OCI-LY7 (cell line): Measurements from ENCODE around the gene ST6GAL1. TPM values are rescaled to one million over a fixed set of nuclear protein-coding genes. Genes with fewer than 3 reads are reported as not detected.
A peak's percentile ranks its signal among the peaks of the same experiment; 100 is the strongest.

Experiments
- BruUV-seq: library from RNA; stranded (reverse); fragments of 400-500 nt; replicated peaks from 2 replicates; lab custom pipeline; 2021; lab: Mats Ljungman, UMichigan
- CTCF ChIA-PET: fragments of 300-600 bp; sonication (Branson Sonifier 250); formaldehyde crosslinking; loops from one replicate; lab custom pipeline; 2022; ENCODE audit warnings: antibody characterized with exemption; ENCODE audit not compliant: unreplicated experiment; lab: Charles Lee
- POLR2A ChIA-PET: fragments of 300-600 bp; sonication (Branson Sonifier 250); formaldehyde crosslinking; loops from one replicate; lab custom pipeline; 2022; ENCODE audit warnings: antibody characterized with exemption; lab: Charles Lee
- DNase-seq: peaks from one replicate; pipeline ENCODE4 v3.0.0-alpha.2; 2015; ENCODE audit warnings: low spot score
- H2AFZ ChIP-seq: fragments of 200-600 bp; sonication (generic), shearing (Covaris generic); 2 replicates; pipeline ENCODE4 v1.6.1; 2014; ENCODE audit warnings: mild to moderate bottlenecking, antibody characterized with exemption, low read length, moderate library complexity
- H3K27ac ChIP-seq: fragments of 200-600 bp; sonication (generic); 2 replicates; pipeline ENCODE4 v1.5.1; 2014; ENCODE audit warnings: mixed run types, low read depth, mild to moderate bottlenecking, moderate library complexity, low read length, inconsistent platforms; ENCODE audit not compliant: poor library complexity, severe bottlenecking
- H3K36me3 ChIP-seq: fragments of 200-600 bp; sonication (generic); 2 replicates; pipeline ENCODE4 v1.6.1; 2014; ENCODE audit warnings: mild to moderate bottlenecking, antibody characterized with exemption, low read length, moderate library complexity, mixed read lengths; ENCODE audit not compliant: insufficient read depth
- H3K4me1 ChIP-seq: fragments of 200-600 bp; sonication (generic); 2 replicates; pipeline ENCODE4 v1.5.1; 2014; ENCODE audit warnings: mild to moderate bottlenecking, low read length; ENCODE audit not compliant: insufficient read depth, poor library complexity, severe bottlenecking
- H3K4me2 ChIP-seq: fragments of 200-600 bp; sonication (generic); 2 replicates; pipeline ENCODE4 v1.6.1; 2014; ENCODE audit warnings: mild to moderate bottlenecking, low read length
- H3K4me3 ChIP-seq: fragments of 200-600 bp; sonication (generic); 2 replicates; pipeline ENCODE4 v1.5.1; 2014; ENCODE audit warnings: mild to moderate bottlenecking, low read depth, low read length; ENCODE audit not compliant: poor library complexity, severe bottlenecking
- H3K79me2 ChIP-seq: fragments of 200-600 bp; sonication (generic); 2 replicates; pipeline ENCODE4 v1.6.1; 2016; ENCODE audit warnings: low read depth, mild to moderate bottlenecking, low read length, moderate library complexity, mixed read lengths; ENCODE audit not compliant: insufficient read depth
- H3K9me2 ChIP-seq: fragments of 200-600 bp; sonication (generic); 2 replicates; pipeline ENCODE4 v1.6.1; 2016; ENCODE audit warnings: mild to moderate bottlenecking, low read length, mixed read lengths; ENCODE audit not compliant: insufficient read depth
- H3K9me3 ChIP-seq: fragments of 200-600 bp; sonication (generic); 2 replicates; pipeline ENCODE4 v1.6.1; 2014; ENCODE audit warnings: mild to moderate bottlenecking, mixed run types, low read length, mixed read lengths
- H4K20me1 ChIP-seq: fragments of 200-600 bp; sonication (generic); 2 replicates; pipeline ENCODE4 v1.6.1; 2014; ENCODE audit warnings: mild to moderate bottlenecking, antibody characterized with exemption, low read length, moderate library complexity, mixed read lengths; ENCODE audit not compliant: insufficient read depth
- EZH2phosphoT487 ChIP-seq: fragments of 200-600 bp; sonication (generic); IDR thresholded peaks from 2 replicates; pipeline ENCODE4 v1.6.1; 2018; ENCODE audit warnings: low read depth, borderline replicate concordance, mild to moderate bottlenecking, mixed run types, antibody characterized with exemption, low read length, moderate library complexity, mixed read lengths
- intact Hi-C: fragments of 100-400 bp; cut with micrococcal nuclease; formaldehyde crosslinking; loops from one replicate; pipeline ENCODE4 v1.10.0; 2022; ENCODE audit not compliant: unreplicated experiment
- total RNA-seq, 2 experiments: library from RNA; depleted of rRNA in 1 of 2; stranded (reverse); fragments of >200 nt in 1 of 2; shearing (Covaris generic) in 1 of 2; gene quantifications; 2 replicates each; pipeline ENCODE4 v1.2.3, GENCODE V29; 2014 to 2022
- TF ChIP-seq, protein P1 (sequence below): fragments of 200-600 bp; sonication (generic); conservative IDR thresholded peaks from 2 replicates; pipeline ENCODE4 v1.5.1; 2014; ENCODE audit warnings: mild to moderate bottlenecking, antibody characterized with exemption, low read length, moderate library complexity, mixed read lengths

ST6GAL1 gene
- total RNA-seq, 2 experiments from 2014 or later: 192 to 375 TPM

DNA sequence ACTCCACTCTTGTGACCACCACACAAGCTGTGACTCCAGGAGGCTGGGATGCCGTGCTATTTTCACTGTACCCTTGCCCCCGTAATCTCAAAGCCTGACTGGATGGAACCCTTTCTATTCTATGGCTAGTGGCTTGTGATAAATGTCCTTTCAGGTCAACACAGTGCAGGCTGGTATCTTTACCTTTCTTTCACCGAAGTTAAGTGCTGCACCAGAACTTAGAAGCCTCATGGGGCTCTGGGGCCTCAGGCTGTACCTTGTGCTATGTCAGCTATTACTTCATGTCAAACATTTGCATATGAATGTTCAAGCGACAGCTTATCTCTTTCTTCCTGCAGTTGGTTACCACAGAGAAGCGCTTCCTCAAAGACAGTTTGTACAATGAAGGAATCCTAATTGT, 142.2 kb downstream of the ST6GAL1 start:
- no peak for TF ChIP-seq EZH2phosphoT487
- TF ChIP-seq, protein P1, sequence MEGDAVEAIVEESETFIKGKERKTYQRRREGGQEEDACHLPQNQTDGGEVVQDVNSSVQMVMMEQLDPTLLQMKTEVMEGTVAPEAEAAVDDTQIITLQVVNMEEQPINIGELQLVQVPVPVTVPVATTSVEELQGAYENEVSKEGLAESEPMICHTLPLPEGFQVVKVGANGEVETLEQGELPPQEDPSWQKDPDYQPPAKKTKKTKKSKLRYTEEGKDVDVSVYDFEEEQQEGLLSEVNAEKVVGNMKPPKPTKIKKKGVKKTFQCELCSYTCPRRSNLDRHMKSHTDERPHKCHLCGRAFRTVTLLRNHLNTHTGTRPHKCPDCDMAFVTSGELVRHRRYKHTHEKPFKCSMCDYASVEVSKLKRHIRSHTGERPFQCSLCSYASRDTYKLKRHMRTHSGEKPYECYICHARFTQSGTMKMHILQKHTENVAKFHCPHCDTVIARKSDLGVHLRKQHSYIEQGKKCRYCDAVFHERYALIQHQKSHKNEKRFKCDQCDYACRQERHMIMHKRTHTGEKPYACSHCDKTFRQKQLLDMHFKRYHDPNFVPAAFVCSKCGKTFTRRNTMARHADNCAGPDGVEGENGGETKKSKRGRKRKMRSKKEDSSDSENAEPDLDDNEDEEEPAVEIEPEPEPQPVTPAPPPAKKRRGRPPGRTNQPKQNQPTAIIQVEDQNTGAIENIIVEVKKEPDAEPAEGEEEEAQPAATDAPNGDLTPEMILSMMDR: no peak
- CTCF ChIA-PET: no interaction called here
- Histone ChIP-seq H3K9me3 (no peaks in the 10 kb centered on the region), H2AFZ (no peak overlapping the region), H4K20me1 (0 out of 2 replicates have a peak, but pooled peaks cover 4% of the 10 kb centered on the region), H3K36me3 (peaks cover 100% of the 10 kb centered on the region), H3K4me2 (peak overlapping the region; percentile 56), H3K27ac (peak overlapping the region; percentile 65), H3K4me1 (peaks cover 60% of the 10 kb centered on the region), H3K4me3 (peak overlapping the region; percentile 4), H3K9me2 (no peaks in the 10 kb centered on the region), H3K79me2 (peaks cover 53% of the 10 kb centered on the region)
- intact Hi-C loops: no loop called here
- POLR2A ChIA-PET: interaction anchor here (0.6 to 0.9 kb wide), 3 partner anchors 46 to 106 kb away, joined by 3 to 4 read pairs (median 3); partner anchors contain the start of gene RPL39L
- DNase-seq: peak; percentile 60
- BruUV-seq: no TSS peak

DNA sequence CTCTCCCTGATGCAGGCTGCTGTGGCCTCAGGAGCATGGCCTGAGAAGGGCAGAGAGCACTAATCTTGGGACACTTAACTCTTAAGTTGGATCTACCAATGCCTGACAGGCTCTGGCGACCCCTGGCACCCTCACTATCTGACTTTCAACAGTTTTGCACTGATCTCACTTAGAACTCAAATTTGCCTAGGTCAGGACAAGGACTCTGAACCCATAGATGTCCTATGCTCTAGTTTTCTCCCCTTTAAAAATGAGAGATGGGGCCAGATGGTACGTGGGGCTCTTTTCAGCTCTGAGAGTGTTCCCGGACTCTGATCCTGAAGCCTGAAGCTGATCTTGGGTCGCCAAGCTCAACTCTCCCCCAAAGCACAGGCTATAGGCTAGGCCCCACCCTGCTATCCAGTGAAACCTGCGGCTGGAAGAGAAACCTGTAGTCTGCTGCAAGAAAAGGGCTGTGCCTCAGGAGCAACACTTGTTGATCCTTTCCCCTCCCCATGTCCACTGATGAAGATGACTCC, 143.3 kb downstream of the ST6GAL1 start:
- Histone ChIP-seq H3K4me2 (no peak overlapping the region), H3K27ac (peak overlapping the region; percentile 65), H3K4me1 (peaks cover 48% of the 10 kb centered on the region), H3K36me3 (peaks cover 100% of the 10 kb centered on the region), H3K4me3 (no peak overlapping the region), H3K79me2 (peaks cover 42% of the 10 kb centered on the region; the same call in 1 of the 2 replicates), H3K9me3 (no peaks in the 10 kb centered on the region), H4K20me1 (0 out of 2 replicates have a peak, but pooled peaks cover 4% of the 10 kb centered on the region), H3K9me2 (no peaks in the 10 kb centered on the region), H2AFZ (no peak overlapping the region)
- CTCF ChIA-PET: no interaction called here
- DNase-seq: no peak
- TF ChIP-seq, protein P1: no peak
- no peak for TF ChIP-seq EZH2phosphoT487
- BruUV-seq: no TSS peak
- intact Hi-C loops: no loop called here
- POLR2A ChIA-PET: interaction anchor here (1.1 to 1.2 kb wide), 2 partner anchors 9 to 47 kb away, joined by 3 read pairs; no protein-coding TSS in a partner anchor

DNA sequence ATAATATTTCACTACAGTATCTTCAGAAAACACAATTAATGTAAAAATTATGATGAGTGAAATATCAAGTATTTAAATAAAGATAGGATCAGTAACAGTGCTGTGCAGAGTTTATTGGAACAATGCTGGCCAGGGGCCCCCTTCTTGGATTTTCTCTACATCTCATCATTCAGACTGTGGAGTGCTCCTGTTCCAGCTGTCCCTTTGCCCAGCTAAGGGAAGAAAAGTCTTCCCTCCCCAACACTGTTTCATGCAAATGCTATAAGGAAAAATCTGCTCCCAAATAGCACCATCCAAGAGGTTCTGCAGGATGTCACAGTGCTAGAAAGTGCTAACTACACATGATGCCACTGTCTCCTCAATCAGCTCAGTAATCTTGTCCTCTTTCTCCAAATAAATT, 144.5 kb downstream of the ST6GAL1 start:
- H3K4me2 ChIP-seq: no peak overlapping the region
- intact Hi-C loops: no loop called here
- CTCF ChIA-PET: no interaction called here
- TF ChIP-seq, protein P1: no peak
- no peak for TF ChIP-seq EZH2phosphoT487
- H3K4me3 ChIP-seq: no peak overlapping the region
- H4K20me1 ChIP-seq: 0 out of 2 replicates have a peak, but pooled peaks cover 4% of the 10 kb centered on the region
- BruUV-seq: no TSS peak
- H3K4me1 ChIP-seq: peaks cover 36% of the 10 kb centered on the region
- POLR2A ChIA-PET: interaction anchor here (1.1 to 1.6 kb wide), 3 partner anchors 8 to 19 kb away, joined by 3 to 6 read pairs (median 3); no protein-coding TSS in a partner anchor
- no peaks in the 10 kb centered on the region for H3K9me3 ChIP-seq
- H2AFZ ChIP-seq: no peak overlapping the region
- peaks cover 100% of the 10 kb centered on the region for H3K36me3 ChIP-seq
- peaks cover 30% of the 10 kb centered on the region; the same call in 1 of the 2 replicates for H3K79me2 ChIP-seq
- no peak overlapping the region for H3K27ac ChIP-seq
- H3K9me2 ChIP-seq: no peaks in the 10 kb centered on the region
- DNase-seq: no peak
